Measurements from ENCODE around the gene TLE2. TPM values are rescaled to one million over a fixed set of nuclear protein-coding genes. Genes with fewer than 3 reads are reported as not detected.

TLE2 gene
- total RNA-seq, 1 experiment from 2014 or later, result 35.6 TPM

- Histone ChIP-seq H3K4me1 (ENCODE audit: control insufficient read depth in 1 of 2, insufficient read depth in 2 of 2, low read length in 2 of 2) (peaks cover 12 to 31% of the 10 kb centered on the region in 2 experiments; a peak in 3 of 4 replicates), H2AFZ (ENCODE audit: low read depth, low read length, poor library complexity, severe bottlenecking) (no peak overlapping the region), H3K9ac (ENCODE audit: low read length) (peak overlapping the region; percentile 83), H3K36me3 (ENCODE audit: control insufficient read depth in 1 of 2, insufficient read depth in 2 of 2, low read length in 2 of 2) (no peaks in the 10 kb centered on the region), H3K27me3 (ENCODE audit: insufficient read depth, low read length) (no peaks in the 10 kb centered on the region), H3K27ac (ENCODE audit: low read depth, low read length) (peak overlapping the region; percentile 70), H3K9me2 (ENCODE audit: insufficient read depth) (no peaks in the 10 kb centered on the region), H3K9me3 (ENCODE audit: control insufficient read depth in 1 of 2, insufficient read depth in 1 of 2, low read depth in 1 of 2, low read length in 2 of 2) (no peaks in the 10 kb centered on the region), H4K20me1 (ENCODE audit: insufficient read depth) (no peaks in the 10 kb centered on the region), H3K4me2 (ENCODE audit: low read length) (peak overlapping the region; percentile 88), H3K79me2 (ENCODE audit: insufficient read depth, low read length) (peaks cover 17% of the 10 kb centered on the region), H3K4me3 (replicated peaks in 1 of 2; ENCODE audit: low read depth in 1 of 2, low read length in 2 of 2) (peak overlapping the region; percentile 90 to 91)
- DNase-seq (ENCODE audit: low read depth, low spot score), result no peak
- POLR2A ChIA-PET, result interaction anchor here (0.6 to 1.9 kb wide), 8 partner anchors 49 to 335 kb away, joined by 3 to 9 read pairs (median 4); partner anchors contain the start of gene ZNF57
- intact Hi-C loops (cut with micrococcal nuclease), result loop anchor here (5.0 kb wide), 1 partner anchor 327 kb away; no protein-coding TSS in a partner anchor
- TSS peak; percentile 77 for BruUV-seq (replicated peaks)
- ATAC-seq, result peak; percentile 21
- RAD21 ChIA-PET (ENCODE audit: low non-redundant PET in 1 of 2, low total read pairs in 2 of 2, uncharacterized antibody in 2 of 2, unreplicated experiment in 2 of 2), result interaction anchor here (0.5 to 1.0 kb wide), 6 partner anchors 13 to 326 kb away, joined by 3 to 5 read pairs (median 4); partner anchors contain the start of genes GNG7 (in 1 of the 2) and TLE6 (in 1 of the 2)
- TF ChIP-seq CBX3 (IDR thresholded peaks at IDR 0.05; ENCODE audit: low read depth) (no peak), ZFX (IDR thresholded peaks at IDR 0.05) (no peak)
- CTCF ChIA-PET, result interaction anchor here (0.7 to 2.9 kb wide), 23 partner anchors 10 to 535 kb away, joined by 3 to 34 read pairs (median 9); partner anchors contain the start of genes TLE6, ZNF555 and ZNF57
Observed at GRCh38 chr19:2949939-2950285, 79.2 kb downstream of the TLE2 start.

Other genes starting within 250 kb of the TLE2 start
- 109 TPM for gene SGTA, start 246.0 kb downstream of the TLE2 start, total RNA-seq (2021; ENCODE audit: unreplicated experiment)
- gene THOP1, start 243.8 kb downstream of the TLE2 start, total RNA-seq (2021; ENCODE audit: unreplicated experiment), result 201 TPM
- gene ZNF554, start 209.4 kb downstream of the TLE2 start, total RNA-seq (2021; ENCODE audit: unreplicated experiment), result 4.0 TPM
- gene ZNF555, start 187.8 kb downstream of the TLE2 start, total RNA-seq (2021; ENCODE audit: unreplicated experiment), result 4.5 TPM
- gene ZNF556, start 161.9 kb downstream of the TLE2 start, total RNA-seq (2021; ENCODE audit: unreplicated experiment), result not detected
- 8.3 TPM for gene ZNF57, start 128.4 kb downstream of the TLE2 start, total RNA-seq (2021; ENCODE audit: unreplicated experiment)
- 5.9 TPM for gene ZNF77, start 84.3 kb downstream of the TLE2 start, total RNA-seq (2021; ENCODE audit: unreplicated experiment)
- gene TLE6, start 51.7 kb downstream of the TLE2 start, total RNA-seq (2021; ENCODE audit: unreplicated experiment), result 10.9 TPM
- gene TLE5, start 33.2 kb upstream of the TLE2 start, total RNA-seq (2021; ENCODE audit: unreplicated experiment), result 263 TPM
- 56.5 TPM for gene GNA11, start 65.1 kb upstream of the TLE2 start, total RNA-seq (2021; ENCODE audit: unreplicated experiment)
- gene GNA15, start 106.8 kb upstream of the TLE2 start, total RNA-seq (2021; ENCODE audit: unreplicated experiment), result 1.5 TPM
- gene S1PR4, start 149.5 kb upstream of the TLE2 start, total RNA-seq (2021; ENCODE audit: unreplicated experiment), result 0.71 TPM
- gene NCLN, start 156.7 kb upstream of the TLE2 start, total RNA-seq (2021; ENCODE audit: unreplicated experiment), result 119 TPM
- gene CELF5, start 195.4 kb upstream of the TLE2 start, total RNA-seq (2021; ENCODE audit: unreplicated experiment), result 2.5 TPM

Data from HCT116 (cell line).